GM21723 (cell line): Measurements from ENCODE around the gene RRP8.

Experiments
- ATAC-seq: cut with Tn5 transposase; IDR thresholded peaks from one replicate; pipeline ENCODE4 v1.9.1; 2021; ENCODE audit warnings: mild to moderate bottlenecking, moderate library complexity; ENCODE audit not compliant: unreplicated experiment

RRP8 gene

DNA sequence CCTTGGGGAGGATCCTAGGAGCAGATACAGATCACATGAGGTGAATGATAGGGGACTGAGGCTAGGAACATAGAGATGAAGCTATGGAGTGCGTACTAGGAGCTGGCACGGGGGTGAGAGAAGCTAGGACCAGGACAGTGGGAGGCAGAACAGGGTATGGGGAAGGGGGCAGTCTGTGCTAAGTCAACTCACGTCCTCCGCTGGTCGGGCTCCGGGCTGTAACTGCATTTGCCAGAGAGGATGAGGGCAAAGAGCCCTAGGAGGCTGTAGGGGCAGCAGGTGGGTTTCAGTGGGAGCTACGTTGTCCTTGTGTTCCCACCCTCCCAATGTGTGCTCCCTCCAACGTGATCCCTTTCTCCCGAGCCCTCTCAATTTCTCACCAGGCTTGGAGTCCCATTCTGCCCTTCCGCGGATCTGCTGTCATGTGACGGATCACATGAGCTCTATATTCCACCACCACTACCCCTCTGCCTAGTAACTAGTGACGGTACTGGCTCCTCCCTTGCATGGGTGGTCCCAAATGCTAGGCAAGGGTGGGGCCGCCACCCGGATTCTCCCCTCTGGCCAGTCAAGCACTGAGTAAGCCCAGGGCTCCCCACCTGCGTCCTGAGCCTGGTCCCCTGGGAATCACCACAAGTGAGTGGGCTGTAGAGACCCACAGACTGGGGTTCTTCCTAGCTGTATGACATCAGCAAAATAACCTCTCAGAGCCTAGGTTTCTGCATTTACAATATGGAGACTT lies 15.8 kb upstream of the RRP8 start, which contains the start of gene TPP1:
TSS of gene TPP1 (minus strand) at position 419 of the 742 bp plus-strand sequence. CDS start at position 397, 22 bp downstream.
- peak; percentile 98 for ATAC-seq

DNA sequence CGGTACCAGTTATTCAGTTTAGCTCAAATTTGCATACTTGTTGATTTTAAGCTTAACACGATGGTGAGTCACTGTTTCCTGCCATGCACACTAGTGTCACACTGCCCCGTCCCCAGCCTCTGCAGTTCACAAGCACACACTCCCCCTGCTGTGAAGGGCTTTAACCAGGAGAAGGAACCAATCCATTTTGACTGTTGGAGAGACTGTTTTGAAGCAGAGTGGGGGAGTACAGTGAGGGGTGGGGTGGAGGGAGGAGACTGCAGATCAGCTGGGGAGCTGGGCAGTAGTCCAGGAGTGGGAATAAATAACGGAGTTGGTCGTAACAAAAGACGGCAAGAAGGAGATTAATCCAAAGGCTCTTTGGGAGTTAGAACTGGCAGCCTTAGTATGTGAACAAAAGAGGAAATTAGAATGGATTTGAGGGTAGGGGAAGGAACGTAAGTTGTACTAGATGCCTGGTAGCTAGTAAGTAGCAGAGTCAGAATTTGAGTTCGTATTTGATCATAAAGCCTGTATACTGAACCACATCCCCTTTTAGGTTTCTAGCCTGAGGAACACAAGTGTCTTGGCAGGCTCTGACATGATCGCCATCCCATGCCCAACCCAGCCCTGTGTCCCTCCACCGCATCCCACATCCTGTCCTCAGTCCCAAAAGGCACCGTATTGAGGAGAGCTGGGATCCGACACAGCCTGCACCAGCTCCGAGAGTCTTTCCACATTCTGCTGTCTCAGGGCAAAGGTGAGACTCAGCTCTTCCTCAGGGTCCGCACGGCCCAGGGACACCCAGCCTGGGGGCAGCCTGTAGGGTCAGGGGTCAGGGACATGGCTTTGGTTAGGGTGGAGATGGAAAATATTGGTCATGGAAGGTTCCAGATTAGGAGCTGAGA lies 14.9 kb upstream of the RRP8 start:
- ATAC-seq = peak; percentile 10

DNA sequence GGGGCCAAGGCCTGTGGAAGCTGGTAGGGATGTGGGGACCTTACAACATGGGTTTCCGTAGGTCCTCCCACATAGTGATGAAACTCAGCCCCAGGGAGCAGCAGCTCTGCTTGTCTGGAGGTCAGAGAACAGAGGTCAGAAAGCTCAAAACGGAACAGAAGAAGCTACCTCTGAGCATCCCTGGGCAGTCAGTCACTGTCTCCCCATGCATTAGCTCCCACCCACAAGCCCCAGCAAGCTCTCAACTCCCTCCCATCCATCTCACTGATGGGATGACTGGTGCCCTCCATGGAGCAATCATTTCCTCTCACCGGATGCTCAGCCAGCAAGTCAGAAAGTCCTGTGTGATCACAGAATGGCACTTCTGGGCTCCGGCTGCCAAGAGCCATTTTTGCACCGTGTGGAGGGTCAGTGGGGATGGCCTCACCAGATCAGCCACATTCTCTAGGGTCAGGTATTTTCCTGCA lies 13.9 kb upstream of the RRP8 start:
- ATAC-seq = no peak

- ATAC-seq = no peak
Measured at GRCh38 chr11:6616596-6617250, 13.3 kb upstream of the RRP8 start.

DNA sequence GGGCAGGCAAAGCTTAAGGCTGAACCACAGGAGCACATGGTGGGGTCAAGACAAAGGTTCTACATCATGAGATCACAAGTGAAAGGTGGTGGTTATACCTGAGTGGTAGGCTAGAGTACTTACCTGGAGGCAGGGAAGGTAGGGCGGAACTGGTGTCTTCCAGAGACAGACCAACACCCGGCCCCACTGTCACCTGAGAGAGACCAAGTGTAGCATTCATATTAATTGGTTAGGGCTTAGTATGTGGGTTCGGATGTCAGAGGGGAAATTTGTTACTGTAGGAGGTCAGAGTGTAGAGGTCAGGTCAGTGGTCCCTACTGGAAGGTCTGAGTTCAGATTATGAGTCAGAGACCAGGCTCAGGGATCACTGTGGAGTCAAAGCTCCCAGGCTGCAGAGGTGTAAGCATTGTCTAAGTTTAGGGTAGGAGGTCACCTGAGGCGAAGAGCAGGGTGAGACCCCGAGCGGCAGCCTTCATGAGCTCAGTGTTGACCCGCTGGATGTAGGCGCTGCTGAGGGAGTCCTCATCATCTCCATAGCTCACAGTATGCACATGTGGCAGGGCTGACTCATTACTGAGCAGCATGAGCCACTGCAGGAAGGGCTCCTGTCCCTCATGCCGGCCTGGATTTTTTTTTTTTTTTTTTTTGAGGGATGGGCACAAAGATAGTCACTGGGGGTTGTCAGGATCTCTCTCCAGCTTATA lies 12.6 kb upstream of the RRP8 start:
- no peak for ATAC-seq

DNA sequence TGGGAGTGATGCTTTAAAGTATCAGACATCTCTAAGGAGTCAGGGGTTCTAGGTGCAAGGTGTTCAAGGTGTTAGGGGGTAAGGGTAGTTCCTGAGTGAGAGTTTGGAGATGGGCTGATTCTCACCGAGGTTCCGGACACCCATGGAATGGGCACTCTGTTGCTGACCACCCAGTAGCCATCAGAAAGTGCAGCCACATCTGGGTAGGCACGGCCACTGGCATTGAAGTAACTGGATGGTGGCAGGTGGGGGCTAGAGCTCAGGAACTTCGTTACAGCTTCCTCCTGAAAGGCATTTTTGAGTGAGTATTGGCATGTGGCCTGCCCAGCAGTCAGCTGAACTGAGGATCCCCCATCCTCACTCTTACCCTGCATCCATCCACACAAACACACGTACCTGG lies 11.6 kb upstream of the RRP8 start:
- no peak for ATAC-seq

GRCh38 chr11:6614446-6614845 lies 11.0 kb upstream of the RRP8 start:
- ATAC-seq = no peak

DNA sequence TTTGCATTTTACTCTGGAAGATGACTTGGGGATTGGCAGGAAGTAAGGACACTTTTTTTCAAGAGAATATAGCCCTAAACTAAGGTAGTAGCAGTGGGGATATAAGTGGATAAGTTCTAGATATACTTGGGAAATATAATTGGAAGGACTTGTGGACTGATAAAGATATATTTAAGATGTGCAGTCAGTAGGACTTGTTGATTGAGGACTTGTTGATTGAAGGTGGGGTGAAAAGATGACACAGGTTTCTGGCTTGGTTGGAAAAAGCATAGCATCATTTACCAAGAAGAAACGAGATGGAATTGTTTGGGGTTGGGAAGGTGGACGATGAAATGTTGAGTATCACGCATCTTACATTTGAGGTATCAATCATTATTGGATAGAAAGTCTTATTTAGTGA lies 10.1 kb upstream of the RRP8 start:
- no peak for ATAC-seq

- peak; percentile 90 for ATAC-seq
Measured at GRCh38 chr11:6612213-6613041, 9.0 kb upstream of the RRP8 start, which contains the start of gene TAF10. Gene TAF10 (minus strand): TSS chr11:6612216. CDS start chr11:6612189, 27 bp downstream.

GRCh38 chr11:6611963-6612212 lies 8.5 kb upstream of the RRP8 start:
- no peak for ATAC-seq

DNA sequence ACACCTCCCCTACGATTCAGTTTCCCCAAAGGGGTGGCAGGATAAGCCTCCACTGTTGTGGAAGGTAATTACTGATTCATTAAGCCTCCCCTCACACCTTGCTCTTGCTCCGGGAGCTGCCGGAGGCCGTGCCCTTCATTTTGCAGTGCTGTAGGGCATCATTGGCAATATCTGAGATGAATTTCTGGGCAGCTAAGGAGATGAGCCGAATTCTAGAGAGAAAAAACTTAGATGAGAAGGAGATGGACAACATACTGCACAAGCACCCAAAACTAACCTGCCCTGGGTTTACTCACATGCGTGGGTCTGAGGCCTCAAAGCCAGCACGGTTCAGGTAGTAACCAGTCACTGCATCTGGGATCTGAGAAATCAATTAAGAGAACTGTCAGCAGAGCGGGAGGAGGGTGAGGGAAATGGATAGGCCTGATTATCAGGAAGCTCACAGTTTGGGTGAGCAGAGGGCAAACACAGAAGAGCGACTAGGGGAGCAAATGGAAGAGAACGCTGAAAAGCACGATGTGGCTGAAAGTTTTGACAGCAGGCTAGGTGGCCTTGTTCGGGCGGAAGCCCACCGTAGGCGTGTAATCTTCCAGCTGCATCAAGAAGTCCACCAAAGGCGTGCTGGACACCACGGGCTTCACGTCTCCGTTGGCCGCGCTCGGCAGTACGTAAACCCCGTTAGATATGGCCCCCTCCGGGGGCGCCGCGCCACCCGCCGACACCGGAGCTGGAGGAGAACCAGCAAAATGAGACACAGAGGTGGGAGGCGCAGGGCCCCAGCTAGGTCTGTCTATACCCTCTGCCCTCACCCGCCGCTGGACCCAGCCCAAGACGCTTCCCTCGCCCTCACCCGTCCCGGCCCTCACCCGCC lies 7.9 kb upstream of the RRP8 start:
- ATAC-seq = peak; percentile 8

DNA sequence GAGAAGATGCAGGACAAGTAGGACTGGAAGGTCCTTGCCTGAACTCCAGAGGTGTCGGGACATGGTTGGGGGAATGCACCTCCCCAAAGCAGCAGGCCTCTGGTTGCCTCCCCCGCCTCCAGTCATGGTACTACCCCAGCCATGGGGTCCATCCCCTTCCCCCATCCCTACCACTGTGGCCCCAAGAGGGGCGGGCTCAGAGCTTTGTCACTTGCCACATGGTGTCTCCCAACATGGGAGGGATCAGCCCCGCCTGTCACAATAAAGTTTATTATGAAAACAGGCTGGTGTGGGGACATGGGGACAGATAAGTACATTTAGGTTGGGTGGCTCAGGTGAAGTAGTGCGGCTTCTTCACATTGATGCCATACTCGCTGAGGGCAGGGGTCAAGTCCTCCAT lies 7.2 kb upstream of the RRP8 start:
- no peak for ATAC-seq

DNA sequence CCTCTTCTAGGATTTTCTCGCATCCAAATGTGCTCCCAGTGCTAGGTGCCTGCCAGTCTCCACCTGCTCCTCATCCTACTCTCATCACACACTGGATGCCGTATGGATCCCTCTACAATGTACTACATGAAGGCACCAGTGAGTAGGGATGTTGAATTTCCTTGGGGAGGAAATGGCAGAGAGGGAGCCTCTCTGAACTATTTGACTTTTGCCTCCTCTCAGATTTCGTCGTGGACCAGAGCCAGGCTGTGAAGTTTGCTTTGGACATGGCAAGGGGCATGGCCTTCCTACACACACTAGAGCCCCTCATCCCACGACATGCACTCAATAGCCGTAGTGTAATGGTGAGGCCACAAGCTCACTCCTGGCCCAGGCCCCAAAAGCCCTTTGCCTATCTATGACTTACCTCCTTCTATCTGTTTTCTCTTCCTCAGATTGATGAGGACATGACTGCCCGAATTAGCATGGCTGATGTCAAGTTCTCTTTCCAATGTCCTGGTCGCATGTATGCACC lies 6.1 kb upstream of the RRP8 start:
- no peak for ATAC-seq

DNA sequence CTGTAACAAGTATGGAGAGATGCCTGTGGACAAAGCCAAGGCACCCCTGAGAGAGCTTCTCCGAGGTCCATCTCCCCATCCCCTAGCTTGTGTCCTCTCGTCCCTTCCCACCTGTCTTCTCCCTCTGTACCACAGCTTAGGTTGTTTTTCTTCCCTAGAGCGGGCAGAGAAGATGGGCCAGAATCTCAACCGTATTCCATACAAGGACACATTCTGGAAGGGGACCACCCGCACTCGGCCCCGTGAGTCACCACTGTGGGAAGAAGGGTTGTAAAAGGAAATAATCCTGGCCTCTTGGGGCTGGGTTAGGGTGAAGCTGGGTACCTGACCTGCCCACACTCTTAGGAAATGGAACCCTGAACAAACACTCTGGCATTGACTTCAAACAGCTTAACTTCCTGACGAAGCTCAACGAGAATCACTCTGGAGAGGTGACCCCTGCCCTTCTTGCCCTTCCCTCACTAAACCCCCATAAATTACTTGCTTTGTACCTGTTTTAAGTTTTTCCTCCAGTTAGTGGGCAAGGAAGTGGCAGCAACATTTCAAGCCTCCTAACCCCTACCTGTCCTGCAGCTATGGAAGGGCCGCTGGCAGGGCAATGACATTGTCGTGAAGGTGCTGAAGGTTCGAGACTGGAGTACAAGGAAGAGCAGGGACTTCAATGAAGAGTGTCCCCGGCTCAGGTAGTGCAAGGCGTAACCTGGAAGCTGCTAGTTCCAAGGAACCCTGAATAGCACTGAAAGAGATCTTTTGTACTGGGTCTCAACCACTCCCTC lies 5.5 kb upstream of the RRP8 start:
- ATAC-seq = no peak

- no peak for ATAC-seq
Measured at GRCh38 chr11:6608011-6608410, 4.6 kb upstream of the RRP8 start.

DNA sequence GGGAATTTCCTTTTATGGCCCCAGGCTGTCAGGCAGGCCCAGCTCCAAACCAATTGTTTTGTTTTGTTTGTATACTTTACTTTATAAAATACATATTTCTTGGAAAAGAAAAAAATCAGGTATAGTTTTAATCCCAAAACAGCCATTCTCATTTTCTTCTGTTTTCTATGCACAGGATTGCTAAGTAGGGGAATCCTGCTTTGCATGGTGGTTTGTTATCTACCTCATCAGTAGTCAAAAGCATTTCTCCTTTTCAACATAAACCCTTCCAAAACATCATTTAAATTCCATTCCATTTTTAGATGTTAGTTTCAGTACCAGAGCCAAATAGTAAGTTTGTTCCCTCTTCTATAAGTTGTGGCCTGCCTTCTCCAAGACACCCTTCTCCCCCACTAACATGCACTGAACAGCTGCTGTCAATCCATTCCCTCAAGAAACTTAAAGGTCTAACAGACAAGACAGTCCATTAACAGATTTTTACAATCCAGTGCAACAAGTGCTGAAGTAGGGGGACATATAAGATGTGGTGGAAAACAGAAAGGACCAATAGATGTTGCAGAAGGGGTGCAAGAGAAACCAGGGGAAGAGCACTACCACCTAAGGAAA lies 3.9 kb upstream of the RRP8 start:
- no peak for ATAC-seq

DNA sequence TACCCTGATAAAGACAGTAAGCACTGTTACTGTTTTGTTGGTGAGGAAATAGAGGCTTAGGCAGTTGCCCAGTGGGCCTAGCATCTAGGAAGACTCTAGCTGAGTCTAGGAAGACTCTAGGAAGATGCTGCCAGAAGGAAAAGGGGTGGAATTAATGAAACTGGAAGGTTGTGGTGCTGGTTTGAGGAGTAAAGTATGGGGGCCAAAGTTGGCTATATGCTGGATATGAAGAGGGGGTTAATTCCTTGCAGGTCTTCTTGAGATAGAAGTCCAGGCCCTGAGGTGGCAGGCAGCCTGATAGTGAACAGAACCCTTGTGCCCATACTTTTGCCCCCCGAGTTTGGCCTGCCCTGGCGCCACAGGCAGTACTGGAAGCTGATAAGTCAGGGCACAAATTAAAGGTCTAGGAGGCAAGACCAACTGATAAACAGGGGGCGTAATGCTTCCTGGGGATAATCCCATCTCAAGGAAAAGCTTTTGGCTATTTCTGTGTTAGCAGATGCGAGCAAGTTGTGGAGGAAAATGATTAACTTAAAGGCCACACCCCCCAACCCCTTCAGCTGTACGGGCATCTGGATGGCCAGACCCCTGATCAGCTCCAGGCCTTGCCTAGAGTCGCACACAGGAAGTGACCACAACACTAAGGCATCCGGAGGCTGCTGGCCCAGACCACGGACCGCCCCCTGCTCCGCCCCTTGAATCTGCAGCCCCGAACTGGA lies 3.2 kb upstream of the RRP8 start:
- peak; percentile 49 for ATAC-seq
